WTC11 (cell line): Measurements from ENCODE around the gene CLOCK.

Experiments
- FOXJ3 ChIP-seq: sonication (generic); formaldehyde crosslinking; IDR thresholded peaks from 2 replicates; pipeline ENCODE4 v1.9.0; 2021; ENCODE audit warnings: missing genetic modification reagents, mild to moderate bottlenecking, borderline replicate concordance
- TF ChIP-seq, protein P1 (sequence below): fragments of 200-600 bp; IDR thresholded peaks from 2 replicates; pipeline ENCODE4 v1.8.0; 2022; ENCODE audit warnings: antibody characterized with exemption

GRCh38 chr4:55381502-55381901 is 165.2 kb downstream of the CLOCK start:
- TF ChIP-seq, protein P1, sequence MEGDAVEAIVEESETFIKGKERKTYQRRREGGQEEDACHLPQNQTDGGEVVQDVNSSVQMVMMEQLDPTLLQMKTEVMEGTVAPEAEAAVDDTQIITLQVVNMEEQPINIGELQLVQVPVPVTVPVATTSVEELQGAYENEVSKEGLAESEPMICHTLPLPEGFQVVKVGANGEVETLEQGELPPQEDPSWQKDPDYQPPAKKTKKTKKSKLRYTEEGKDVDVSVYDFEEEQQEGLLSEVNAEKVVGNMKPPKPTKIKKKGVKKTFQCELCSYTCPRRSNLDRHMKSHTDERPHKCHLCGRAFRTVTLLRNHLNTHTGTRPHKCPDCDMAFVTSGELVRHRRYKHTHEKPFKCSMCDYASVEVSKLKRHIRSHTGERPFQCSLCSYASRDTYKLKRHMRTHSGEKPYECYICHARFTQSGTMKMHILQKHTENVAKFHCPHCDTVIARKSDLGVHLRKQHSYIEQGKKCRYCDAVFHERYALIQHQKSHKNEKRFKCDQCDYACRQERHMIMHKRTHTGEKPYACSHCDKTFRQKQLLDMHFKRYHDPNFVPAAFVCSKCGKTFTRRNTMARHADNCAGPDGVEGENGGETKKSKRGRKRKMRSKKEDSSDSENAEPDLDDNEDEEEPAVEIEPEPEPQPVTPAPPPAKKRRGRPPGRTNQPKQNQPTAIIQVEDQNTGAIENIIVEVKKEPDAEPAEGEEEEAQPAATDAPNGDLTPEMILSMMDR: no peak
- no peak for TF ChIP-seq FOXJ3 (CRISPR knock-in tag)
